Nephron progenitor cell (in vitro differentiated cells): ENCODE measurements around the gene CHST9.
A peak's percentile ranks its signal among the peaks of the same experiment; 100 is the strongest.
"Not testable (repeated sequence)": the region's sequence is repeated elsewhere in the genome, so short reads cannot be mapped to it uniquely, and the experiment has no call there.

Source experiments
- DNase-seq: peaks from one replicate; pipeline ENCODE4 v3.0.0; 2021
- H3K27ac Mint-ChIP-seq: 2 replicates; pipeline ENCODE4 v1.8.0; 2021; ENCODE audit warnings: mild to moderate bottlenecking, moderate library complexity, mixed read lengths
- H3K27me3 Mint-ChIP-seq: 2 replicates; pipeline ENCODE4 v1.8.0; 2021; ENCODE audit warnings: mild to moderate bottlenecking, low read depth, mixed read lengths; ENCODE audit not compliant: poor library complexity
- H3K36me3 Mint-ChIP-seq: 2 replicates; pipeline ENCODE4 v1.8.0; 2021; ENCODE audit warnings: low read depth, mixed read lengths
- H3K4me1 Mint-ChIP-seq: 2 replicates; pipeline ENCODE4 v1.8.0; 2021; ENCODE audit warnings: mixed read lengths
- H3K4me3 Mint-ChIP-seq: 2 replicates; pipeline ENCODE4 v1.8.0; 2021; ENCODE audit warnings: mild to moderate bottlenecking, moderate library complexity, mixed read lengths
- H3K9me3 Mint-ChIP-seq: 2 replicates; pipeline ENCODE4 v1.8.0; 2021; ENCODE audit warnings: mild to moderate bottlenecking, moderate library complexity, mixed read lengths
- TF ChIP-seq, protein P1 (sequence below): fragments of 200-600 bp; sonication (generic); IDR thresholded peaks from 2 replicates; pipeline ENCODE4 v1.5.0; 2021; ENCODE audit warnings: antibody characterized with exemption

CHST9 gene

DNA sequence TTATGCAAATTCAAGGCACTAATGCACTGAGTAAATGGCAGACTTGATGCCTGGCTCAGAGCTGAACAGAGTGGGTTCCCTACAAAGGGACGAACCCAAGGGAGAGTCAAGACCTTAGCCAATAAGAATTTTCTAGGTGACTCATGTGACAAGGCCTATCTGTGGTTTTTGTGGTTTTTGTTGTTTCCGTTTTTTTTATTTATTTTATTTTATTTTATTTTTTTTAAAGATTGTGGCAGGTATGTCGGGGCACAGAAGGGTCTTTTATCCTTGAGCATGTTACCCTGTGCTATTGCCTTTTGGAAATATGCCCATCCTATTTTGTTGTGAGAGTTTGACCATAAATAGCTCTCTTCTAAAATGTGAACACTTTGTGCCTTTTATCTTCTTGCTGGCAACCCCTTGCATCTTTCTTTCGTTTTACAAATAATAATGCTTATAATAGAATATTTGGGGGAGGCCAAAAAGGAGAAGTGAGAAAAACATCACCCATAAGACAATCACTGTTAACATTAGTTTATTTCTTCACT is 206.2 kb downstream of the CHST9 start:
- TF ChIP-seq, protein P1, sequence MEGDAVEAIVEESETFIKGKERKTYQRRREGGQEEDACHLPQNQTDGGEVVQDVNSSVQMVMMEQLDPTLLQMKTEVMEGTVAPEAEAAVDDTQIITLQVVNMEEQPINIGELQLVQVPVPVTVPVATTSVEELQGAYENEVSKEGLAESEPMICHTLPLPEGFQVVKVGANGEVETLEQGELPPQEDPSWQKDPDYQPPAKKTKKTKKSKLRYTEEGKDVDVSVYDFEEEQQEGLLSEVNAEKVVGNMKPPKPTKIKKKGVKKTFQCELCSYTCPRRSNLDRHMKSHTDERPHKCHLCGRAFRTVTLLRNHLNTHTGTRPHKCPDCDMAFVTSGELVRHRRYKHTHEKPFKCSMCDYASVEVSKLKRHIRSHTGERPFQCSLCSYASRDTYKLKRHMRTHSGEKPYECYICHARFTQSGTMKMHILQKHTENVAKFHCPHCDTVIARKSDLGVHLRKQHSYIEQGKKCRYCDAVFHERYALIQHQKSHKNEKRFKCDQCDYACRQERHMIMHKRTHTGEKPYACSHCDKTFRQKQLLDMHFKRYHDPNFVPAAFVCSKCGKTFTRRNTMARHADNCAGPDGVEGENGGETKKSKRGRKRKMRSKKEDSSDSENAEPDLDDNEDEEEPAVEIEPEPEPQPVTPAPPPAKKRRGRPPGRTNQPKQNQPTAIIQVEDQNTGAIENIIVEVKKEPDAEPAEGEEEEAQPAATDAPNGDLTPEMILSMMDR, result no peak
- Mint-ChIP-seq H3K27ac (no peak overlapping the region), H3K36me3 (no peaks in the 10 kb centered on the region), H3K9me3 (no peaks in the 10 kb centered on the region), H3K4me3 (no peak overlapping the region), H3K27me3 (peaks cover 3% of the 10 kb centered on the region), H3K4me1 (peaks cover 19% of the 10 kb centered on the region)
- no peak for DNase-seq

DNA sequence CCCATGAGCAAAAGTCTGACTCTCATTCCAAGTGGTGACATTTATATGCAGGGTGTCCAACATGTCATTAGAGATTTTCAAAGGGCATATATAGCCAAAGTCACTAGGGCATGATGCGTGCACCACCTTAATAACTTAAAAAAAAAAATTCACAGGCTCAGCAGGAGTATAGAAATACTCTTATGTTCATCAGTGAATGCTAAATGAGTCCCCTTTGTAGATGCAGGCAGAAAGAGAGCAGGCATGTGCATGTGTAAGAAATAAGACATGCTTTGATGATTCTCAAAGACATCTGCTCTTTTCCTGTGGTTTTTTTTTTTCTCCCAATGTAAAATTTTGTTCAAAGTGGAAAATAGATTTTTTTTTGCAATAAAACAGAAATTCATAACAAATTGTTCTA is 207.3 kb downstream of the CHST9 start:
- Mint-ChIP-seq H3K36me3 (no peaks in the 10 kb centered on the region), H3K4me3 (no peak overlapping the region), H3K4me1 (peaks cover 19% of the 10 kb centered on the region), H3K27ac (no peak overlapping the region), H3K9me3 (no peaks in the 10 kb centered on the region), H3K27me3 (peaks cover 2% of the 10 kb centered on the region)
- no peak for DNase-seq
- TF ChIP-seq, protein P1, result no peak

DNA sequence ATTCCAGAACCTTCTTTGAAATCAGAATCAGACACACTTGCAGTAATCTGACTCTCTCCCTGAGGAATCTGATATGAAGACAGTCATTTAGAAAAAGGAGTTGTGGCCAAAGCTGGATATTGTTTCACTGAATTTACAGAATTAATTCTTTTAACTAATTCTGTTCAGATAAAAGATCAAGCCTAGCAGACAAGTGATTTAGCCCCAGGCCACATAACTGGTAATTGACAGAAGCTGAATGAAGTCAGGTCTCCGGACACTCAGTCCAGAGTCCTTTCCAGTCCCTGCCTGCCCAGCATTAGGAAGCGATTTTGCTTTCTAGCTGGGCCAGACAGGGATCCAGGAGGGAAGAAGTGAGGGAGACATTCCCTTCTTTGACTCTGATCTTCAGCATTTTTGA is 208.9 kb downstream of the CHST9 start:
- DNase-seq, result no peak
- H3K36me3 Mint-ChIP-seq, result no peaks in the 10 kb centered on the region
- H3K27me3 Mint-ChIP-seq, result no peaks in the 10 kb centered on the region
- no peak overlapping the region for H3K4me3 Mint-ChIP-seq
- TF ChIP-seq, protein P1, result no peak
- H3K4me1 Mint-ChIP-seq, result peaks cover 12% of the 10 kb centered on the region
- no peaks in the 10 kb centered on the region for H3K9me3 Mint-ChIP-seq
- no peak overlapping the region for H3K27ac Mint-ChIP-seq

DNA sequence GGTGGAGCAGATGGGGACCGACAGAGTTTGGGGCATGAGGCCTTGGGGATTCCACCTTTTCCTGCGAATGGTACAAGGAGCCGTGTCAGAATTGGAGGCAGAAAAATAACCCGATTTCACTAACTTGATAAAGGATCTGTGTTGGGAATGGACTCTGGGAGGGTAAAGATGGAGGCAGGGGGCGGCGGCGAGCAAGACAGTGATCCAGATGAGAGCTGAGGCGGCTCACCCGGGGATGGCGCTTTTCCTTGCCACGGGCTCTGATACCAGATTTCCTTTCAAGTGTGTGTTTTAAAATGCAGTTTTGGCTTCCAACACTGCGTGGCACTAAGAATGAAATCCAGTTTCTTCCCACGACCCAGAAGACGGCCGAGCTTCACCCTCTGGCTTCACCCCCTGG is 212.6 kb downstream of the CHST9 start:
- H3K4me1 Mint-ChIP-seq, result peaks cover 12% of the 10 kb centered on the region
- not testable (repeated sequence) for H3K36me3 Mint-ChIP-seq, H3K27ac Mint-ChIP-seq, H3K27me3 Mint-ChIP-seq, H3K9me3 Mint-ChIP-seq, DNase-seq, H3K4me3 Mint-ChIP-seq

DNA sequence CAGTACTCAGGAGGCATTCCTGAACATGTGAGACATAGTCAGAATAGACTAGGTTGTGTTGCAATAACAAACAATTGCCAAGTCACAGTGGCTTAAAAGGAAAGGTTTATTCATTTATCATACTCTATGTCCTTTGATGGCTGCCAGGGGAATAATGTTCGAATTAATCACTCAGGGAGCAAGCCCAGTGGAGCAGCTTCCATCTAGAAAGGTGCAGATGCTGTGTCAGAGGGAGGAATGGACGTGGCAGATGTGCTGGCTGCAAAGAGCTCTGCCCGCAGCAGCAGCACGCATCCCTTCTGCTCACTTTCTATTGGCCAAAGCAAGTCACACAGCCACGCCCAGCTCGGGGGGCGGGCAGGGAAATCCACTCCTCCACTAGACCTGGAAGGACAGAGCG is 213.7 kb downstream of the CHST9 start:
- Mint-ChIP-seq H3K4me1 (peaks cover 8% of the 10 kb centered on the region), H3K27me3 (no peaks in the 10 kb centered on the region), H3K36me3 (no peaks in the 10 kb centered on the region), H3K4me3 (no peak overlapping the region), H3K9me3 (no peaks in the 10 kb centered on the region), H3K27ac (no peak overlapping the region)
- DNase-seq, result no peak
- TF ChIP-seq, protein P1, result no peak

DNA sequence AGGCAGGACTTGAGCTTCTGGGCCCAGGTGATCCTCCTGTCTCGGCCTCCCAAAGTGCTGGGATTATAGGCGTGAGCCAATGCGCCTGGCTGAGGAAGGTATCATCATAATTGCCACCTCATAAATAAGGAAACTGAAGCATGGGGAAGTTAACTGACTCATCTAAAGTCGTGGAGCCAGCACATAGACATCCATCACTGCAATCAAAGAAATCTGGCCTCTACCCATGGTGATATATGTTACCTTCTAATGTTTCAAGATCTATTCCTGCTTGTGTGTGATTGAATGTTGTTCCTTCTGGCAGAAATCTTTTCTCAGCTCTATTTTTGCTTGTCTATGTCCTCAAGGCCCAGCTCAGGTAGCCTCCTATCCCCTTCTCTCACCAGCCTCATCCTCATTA is 214.5 kb downstream of the CHST9 start:
- H3K4me1 Mint-ChIP-seq, result peaks cover under 1% of the 10 kb centered on the region
- TF ChIP-seq, protein P1, result no peak
- H3K27me3 Mint-ChIP-seq, result no peaks in the 10 kb centered on the region
- DNase-seq, result no peak
- H3K36me3 Mint-ChIP-seq, result no peaks in the 10 kb centered on the region
- no peaks in the 10 kb centered on the region for H3K9me3 Mint-ChIP-seq
- H3K4me3 Mint-ChIP-seq, result no peak overlapping the region
- H3K27ac Mint-ChIP-seq, result peak overlapping the region; percentile 8
